Stimulated activated CD4-positive, alpha-beta T cell treated with anti-CD3 and anti-CD28 coated beads, Interleukin-12 subunit alpha, Interleukin-12 subunit beta, amount 100 ng/mL, for 4 hours (primary cell): ENCODE measurements around the gene C1QTNF6.
"Not testable (repeated sequence)": the region's sequence is repeated elsewhere in the genome, so short reads cannot be mapped to it uniquely, and the experiment has no call there.

Experiments
- DNase-seq: peaks from one replicate; pipeline ENCODE4 v3.0.0-alpha.2; 2020

C1QTNF6 gene

DNA sequence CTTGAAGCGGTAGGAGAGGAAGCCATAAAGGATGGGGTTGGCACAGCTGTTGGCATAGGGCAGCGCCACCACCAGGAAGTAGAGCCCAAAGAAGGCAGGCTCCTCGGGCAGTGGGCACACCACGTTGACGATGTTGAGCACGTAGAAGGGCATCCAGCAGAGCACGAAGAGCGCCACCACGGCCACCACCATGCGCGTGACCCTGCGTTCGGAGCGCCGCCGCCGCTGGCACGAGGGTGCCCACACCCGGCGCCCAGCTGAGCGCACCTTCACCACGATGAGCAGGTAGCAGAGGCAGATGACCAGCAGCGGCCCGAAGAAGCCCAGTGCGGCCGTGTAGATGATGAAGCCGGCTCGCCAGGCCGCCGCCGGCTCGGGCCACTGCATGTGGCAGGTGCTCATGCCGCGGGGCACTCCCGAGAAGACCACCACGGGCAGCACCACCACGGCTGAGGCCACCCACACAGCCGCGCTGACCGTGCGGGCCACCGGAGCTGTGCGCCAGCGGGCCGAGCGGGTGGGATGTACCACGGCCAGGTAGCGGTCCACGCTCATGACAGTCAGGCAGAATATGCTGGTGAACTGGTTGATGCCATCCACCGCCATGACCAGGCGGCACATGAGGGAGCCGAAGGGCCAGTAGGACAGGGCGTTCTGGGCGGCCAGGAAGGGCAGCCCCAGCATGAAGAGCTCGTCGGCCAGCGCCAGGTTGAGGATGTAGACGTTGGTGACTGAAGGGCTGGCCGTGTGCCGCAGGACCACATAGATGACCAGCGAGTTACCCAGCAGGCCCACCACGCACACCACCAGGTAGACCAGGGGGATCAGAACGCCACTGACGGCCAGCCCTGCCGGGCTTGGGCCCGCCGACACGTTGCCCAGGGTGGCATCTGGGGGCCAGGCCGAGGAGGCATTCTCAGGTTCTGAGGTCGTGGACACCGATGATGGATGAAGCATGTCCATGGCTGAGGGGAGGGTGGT is 19.1 kb upstream of the C1QTNF6 start:
- DNase-seq = no peak

GRCh38 chr22:37206118-37206840 is 18.2 kb upstream of the C1QTNF6 start:
- no peak for DNase-seq

- no peak for DNase-seq
Measured at GRCh38 chr22:37205046-37205445, 17.0 kb upstream of the C1QTNF6 start.

DNA sequence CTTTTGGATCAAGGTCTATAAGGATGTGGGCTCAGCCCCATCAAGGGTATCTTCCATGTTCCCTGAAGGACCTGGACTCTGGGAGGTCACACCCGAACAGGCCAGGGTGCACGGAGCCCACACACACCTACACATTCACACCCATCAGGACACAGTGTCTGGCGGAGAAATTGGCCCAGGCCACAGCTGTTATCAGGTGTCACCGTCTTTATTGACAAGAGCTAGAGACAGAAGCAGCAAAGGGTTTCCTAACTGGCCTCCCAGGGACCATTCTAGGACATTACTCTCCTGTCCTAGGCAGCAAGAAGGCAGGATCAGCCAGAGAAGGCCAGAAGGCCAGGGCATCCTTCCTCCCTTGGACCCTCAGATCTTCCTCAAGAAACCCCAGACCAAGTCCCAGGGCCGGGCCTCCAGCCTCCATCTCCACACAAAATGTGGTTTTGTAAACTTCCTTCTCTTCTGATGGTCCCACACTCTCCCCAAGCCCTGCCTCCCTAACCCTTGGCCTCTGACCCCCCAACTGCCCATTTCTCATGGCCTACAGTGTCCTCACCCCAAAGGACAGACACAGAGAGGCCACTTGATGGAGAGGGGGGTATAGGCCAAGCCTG is 16.1 kb upstream of the C1QTNF6 start:
- no peak for DNase-seq

DNA sequence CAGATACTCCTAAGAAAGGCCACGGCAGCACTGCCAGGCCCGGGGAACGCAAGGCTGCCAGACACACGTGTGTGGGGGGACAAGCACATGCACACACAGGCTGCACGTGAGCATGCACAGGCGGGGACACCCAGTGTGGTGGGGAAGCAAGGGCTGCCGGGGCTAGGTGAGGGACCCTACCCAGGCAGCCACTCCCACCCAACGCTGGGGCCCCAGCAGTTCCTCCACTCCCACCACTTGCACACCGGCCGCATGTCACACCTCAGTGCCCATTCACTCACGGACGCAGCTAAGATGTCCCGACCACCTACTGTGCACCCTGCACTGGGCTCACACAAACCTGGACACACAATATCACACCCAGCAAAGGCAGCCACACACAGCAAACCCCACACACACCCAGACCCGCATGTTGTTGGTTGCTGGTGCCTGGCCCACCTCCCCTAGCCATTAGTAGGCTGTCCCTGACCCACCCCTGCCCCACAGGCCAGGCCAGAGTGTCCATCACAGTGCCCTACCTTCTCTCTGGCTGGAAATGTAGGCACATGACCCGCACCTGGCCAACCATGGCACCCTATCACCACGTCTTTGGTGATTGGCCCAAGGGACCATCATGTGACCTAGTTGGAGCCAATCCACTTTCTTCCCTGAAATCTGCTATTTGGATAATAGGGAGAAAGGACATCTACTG is 15.5 kb upstream of the C1QTNF6 start:
- no peak for DNase-seq

- DNase-seq = no peak
Measured at GRCh38 chr22:37202716-37203115, 14.7 kb upstream of the C1QTNF6 start.

DNA sequence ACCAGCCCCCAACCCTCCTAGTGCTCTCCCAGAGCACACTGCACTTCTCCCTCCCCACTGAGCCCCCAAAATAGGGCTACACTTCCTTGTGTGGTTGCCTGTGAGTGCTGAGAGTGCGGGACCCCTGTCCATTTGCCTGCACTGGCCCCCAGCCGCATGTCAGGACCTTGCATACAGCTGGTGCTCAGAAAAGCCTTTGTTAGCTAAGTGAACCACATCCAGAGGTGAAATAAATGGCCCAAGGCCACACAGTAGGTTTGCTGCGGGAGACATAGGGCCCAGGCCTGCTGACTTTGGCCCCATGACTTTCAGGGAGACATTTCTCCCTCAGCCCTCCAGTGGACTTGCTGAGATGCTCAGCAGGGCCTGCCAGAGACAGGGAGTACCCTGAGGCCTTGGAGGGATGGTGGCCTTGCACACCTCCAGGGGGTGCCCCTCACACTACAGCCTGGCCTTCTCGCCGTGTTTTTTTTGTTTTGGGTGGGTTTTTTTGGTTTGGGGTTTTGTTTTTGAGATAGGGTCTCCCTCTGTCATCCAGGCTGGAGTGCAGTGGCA is 14.0 kb upstream of the C1QTNF6 start:
- DNase-seq = no peak

GRCh38 chr22:37201443-37201820 is 13.4 kb upstream of the C1QTNF6 start:
- not testable (repeated sequence) for DNase-seq

DNA sequence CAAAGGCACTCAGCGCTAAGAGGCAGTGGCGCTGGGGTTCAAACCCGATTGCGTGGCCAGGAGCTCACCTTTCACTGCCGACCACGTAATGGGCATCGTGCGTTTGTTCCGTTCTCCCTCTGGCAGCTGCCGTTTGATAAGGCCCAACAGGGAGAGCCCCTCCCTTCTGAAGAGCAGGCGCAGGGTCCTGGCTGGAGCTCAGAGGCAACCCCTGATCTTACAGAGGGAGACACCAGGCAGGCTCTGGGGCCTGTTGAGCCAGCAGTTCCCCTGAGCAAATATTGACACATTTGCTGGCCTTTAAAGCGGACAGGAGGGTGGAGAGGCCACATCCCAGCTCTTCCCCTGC is 11.7 kb upstream of the C1QTNF6 start:
- no peak for DNase-seq

- peak; percentile 99 for DNase-seq
Measured at GRCh38 chr22:37199103-37199759, 11.2 kb upstream of the C1QTNF6 start.

- peak; percentile 96 for DNase-seq
Measured at GRCh38 chr22:37198258-37199102, 10.4 kb upstream of the C1QTNF6 start.

DNA sequence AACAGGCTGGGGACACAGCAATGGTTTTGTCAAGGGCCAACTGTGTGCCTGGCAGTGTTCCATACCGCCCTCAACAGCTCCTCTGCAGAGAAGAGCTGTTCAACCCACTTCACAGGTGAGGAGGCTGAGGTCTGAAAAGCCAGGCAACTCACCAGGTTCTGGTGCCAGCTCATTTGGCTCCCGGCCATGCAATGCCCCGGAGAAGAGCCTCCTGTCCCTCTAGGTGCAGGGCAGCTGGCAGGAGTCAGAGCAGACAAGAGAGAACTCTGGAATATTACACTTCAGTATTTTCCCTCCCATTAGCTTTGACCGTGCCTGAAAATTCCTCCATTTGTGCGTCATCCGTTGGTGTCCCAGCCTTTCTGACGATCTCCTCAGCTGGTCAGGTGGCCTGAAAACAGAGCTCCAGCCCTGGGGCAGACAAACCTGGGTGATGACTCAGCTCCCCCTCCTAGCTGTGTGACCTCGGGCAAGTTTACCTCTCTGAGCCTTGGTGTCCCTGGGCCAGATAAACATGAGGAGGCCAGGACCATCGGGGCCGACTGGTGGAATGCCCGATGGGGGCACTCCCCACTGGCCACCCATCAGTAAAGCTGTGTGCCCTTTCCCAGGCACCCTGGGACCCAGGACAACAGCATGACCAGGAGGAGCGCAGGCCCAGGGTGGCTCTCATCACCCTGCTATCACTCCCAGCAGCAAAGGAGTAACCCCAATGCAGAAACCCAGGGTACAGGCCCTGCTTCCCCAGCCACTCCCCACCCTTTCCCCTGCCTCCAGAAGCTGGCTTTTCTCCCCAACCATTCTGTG is 9.6 kb upstream of the C1QTNF6 start:
- DNase-seq = no peak

DNA sequence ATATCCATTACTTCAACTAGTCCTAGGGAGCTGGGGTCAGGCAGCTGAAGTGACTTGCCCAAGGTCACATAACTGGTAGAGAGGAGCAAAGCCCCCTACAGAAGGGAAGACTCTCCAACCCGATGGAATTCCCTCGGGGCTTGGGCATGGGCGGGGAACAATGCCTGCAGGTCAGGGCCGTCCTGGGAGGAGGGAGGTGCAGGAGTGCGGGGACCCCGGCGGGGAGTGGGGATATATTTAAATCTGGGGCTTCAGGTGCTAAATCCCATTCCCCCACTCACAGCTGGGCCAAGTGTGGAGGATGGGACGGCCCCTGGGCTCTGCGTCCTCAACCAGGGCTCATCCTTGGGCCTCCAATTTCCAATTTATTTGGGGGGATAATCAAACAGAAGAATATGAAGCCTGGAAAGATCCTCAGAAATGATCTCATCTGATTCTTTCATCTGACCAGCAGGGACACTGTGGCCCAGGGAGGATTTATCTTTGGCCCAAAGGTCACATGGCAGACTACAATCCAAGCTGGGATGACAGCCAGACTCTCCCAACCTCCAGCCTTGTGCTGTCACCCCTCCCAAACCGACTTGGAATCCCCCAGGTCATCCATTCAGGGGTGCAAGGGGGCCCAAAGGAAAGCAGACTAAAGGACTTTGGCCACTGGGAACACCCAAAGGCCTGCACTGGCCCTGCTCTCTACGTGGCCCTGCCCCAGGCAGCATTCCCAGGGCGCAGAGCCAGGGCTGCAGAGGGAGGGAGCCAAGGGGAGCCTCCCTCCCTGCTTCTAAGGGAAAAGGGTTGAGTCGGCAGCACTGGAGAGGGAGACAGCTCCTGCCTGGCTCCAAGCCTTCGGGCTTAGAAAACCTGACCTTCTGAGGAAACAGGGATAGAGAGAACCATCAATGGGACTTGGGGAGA is 8.7 kb upstream of the C1QTNF6 start:
- DNase-seq = no peak

DNA sequence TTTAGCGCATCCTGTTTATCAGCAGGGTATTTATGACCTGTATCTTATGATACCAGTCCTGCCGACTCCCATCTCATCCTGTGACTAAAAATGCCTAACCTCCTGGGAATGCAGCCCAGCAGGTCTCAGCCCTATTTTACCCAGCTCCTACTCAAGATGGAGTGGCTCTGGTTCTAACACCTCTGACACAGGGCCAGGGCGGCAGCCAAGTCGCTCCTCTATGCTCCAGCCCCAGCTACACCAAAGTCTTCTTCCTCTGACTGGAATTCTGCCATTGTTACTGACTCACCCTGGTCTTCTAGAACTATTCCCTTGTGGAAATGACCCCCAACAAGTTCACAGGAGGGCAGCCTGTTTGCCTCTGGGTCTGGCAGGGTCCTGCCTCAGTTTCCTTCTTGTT is 7.9 kb upstream of the C1QTNF6 start:
- DNase-seq = no peak

DNA sequence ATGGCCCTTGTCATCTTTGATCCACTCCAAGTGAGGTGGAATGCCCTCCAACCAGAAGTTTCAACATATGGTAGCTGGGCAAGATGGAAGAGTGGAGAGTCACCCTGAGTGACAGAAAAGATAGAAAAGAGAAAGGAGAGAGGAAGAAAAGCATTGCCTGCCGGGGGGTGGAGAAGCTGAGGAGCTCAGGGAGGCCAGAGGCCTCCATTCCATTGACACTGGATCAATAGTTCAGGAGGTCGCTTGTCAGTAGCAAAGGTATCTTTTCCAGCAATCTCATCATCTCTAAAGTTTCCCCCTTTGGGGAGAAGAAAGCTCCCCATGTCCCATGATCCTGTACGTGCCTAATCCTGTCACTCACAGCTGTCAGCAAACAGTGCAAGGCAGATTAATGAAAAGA is 6.7 kb upstream of the C1QTNF6 start:
- DNase-seq = no peak

DNA sequence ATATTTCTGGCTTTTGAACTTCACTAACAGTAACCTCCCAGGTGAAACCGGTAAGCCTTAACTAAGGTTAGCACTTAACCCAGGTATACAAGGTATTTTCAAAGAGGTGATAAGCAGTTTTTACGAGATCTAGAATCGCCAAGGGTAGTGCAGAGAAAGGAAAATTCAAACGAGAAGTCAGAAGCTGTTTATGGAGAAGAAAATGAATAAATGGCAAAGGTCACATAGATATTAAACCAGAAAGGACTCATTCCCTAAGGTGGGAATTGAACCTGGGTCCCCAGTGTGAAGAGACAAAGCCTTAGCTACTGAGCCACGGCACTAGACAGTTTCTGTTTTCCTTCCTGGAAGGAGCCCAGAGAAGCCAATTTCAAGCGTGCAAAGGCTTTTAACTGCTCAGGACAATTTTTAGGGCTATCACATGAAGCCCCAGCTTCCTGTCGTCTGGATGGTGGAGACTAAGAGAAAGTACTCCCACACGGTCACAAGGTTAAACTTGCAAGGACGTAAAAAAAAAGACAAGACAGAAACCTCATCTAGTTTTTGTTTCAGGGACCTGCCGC is 5.7 kb upstream of the C1QTNF6 start:
- DNase-seq = peak; percentile 33

GRCh38 chr22:37192741-37193140 is 4.7 kb upstream of the C1QTNF6 start:
- no peak for DNase-seq

GRCh38 chr22:37192204-37192603 is 4.2 kb upstream of the C1QTNF6 start:
- no peak for DNase-seq

- no peak for DNase-seq
Measured at GRCh38 chr22:37190262-37190780, 2.3 kb upstream of the C1QTNF6 start.
